Testis (tissue), 3 donors: ENCODE results near the gene UPF3A. TPM values are rescaled to one million over a fixed set of nuclear protein-coding genes. Genes with fewer than 3 reads are reported as not detected.
"Not testable (repeated sequence)": the region's sequence is repeated elsewhere in the genome, so short reads cannot be mapped to it uniquely, and the experiment has no call there.

Experiments
- DNase-seq: peaks from one replicate; pipeline ENCODE4 v3.0.0-alpha.2; 2019
- H3K27ac ChIP-seq, 2 donors: fragments of 200-600 bp; sonication (generic); one replicate each; pipeline ENCODE4 v1.5.1; 2019
- H3K27me3 ChIP-seq: fragments of 200-600 bp; sonication (generic); one replicate; pipeline ENCODE4 v1.5.1; 2019
- H3K36me3 ChIP-seq: fragments of 200-600 bp; sonication (generic); one replicate; pipeline ENCODE4 v1.5.1; 2017; ENCODE audit warnings: low read depth; ENCODE audit errors: missing control alignments
- H3K4me1 ChIP-seq: fragments of 200-600 bp; sonication (generic); one replicate; pipeline ENCODE4 v1.5.1; 2019
- H3K4me3 ChIP-seq, 2 donors: fragments of 200-600 bp; sonication (generic); one replicate each; pipeline ENCODE4 v1.5.1; 2017 to 2019
- H3K9me3 ChIP-seq: fragments of 200-600 bp; sonication (generic); one replicate; pipeline ENCODE4 v1.5.1; 2017
- POLR2A ChIP-seq: fragments of 450-650 bp; IDR thresholded peaks from one replicate; pipeline ENCODE4 v1.6.1; 2017; ENCODE audit warnings: antibody characterized with exemption, mild to moderate bottlenecking, moderate library complexity
- WGBS, 2 donors: methylation state at CpG; one replicate each; pipeline ENCODE4 v1.1.5; 2018; 5-methylcytosine and 5-hydroxymethylcytosine counted together
- intact Hi-C: fragments of 100-400 bp; cut with DNase I; formaldehyde crosslinking; loops from one replicate; pipeline ENCODE4 v1.15.1; 2023; ENCODE audit warnings: low total_unique reads
- polyA plus RNA-seq: library from polyadenylated mRNA; stranded (reverse); fragments of 350-450 nt; fragmentation: Illumina TruSeq; extraction: RNeasy Lipid Tissue Mini Kit (QIAGEN cat#74804); gene quantifications from one replicate; pipeline ENCODE4 v1.2.3, GENCODE V29; 2014; ENCODE audit warnings: low read depth, low replicate concordance; ENCODE audit not compliant: insufficient read depth
- total RNA-seq, 2 donors: library from RNA; depleted of rRNA; stranded (reverse); fragments of >200 nt; gene quantifications; one replicate each; pipeline ENCODE4 v1.2.3, GENCODE V29; 2016
- TF ChIP-seq, protein P1 (sequence below), 3 experiments: fragments of 450-650 bp in 2 of 3; fragments of 200-600 bp in 1 of 3; sonication (generic) in 1 of 3; IDR thresholded peaks; one replicate each; pipeline ENCODE4 v1.5.1; 2016 to 2019; ENCODE audit warnings: antibody characterized with exemption in 3 of 3, mild to moderate bottlenecking in 2 of 3, moderate library complexity in 1 of 3

UPF3A gene
- total and polyA plus RNA-seq, 3 donors from 2014 or later: 88.0 to 112 (median 96.7) TPM

DNA sequence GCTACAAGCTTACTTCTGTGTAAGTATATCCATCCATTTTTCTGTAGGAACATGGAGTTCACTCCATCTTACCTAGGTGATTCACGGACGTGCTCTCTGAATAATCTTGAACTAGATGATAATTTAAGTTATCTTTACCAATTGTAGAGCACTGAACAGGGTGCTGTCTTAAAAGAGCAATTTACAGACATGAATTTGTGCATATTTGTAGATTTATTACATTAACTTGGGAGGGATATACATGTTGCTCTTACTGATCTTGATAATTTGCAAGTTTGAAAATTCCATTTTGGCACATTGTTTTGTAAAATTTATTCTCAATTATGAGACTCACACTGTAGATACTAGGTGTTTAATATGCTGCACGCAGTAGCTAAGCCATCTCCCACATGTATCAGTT lies 37.4 kb upstream of the UPF3A start:
- intact Hi-C loops: no loop called here
- H3K36me3 ChIP-seq: peaks cover 6% of the 10 kb centered on the region
- TF ChIP-seq, protein P1, sequence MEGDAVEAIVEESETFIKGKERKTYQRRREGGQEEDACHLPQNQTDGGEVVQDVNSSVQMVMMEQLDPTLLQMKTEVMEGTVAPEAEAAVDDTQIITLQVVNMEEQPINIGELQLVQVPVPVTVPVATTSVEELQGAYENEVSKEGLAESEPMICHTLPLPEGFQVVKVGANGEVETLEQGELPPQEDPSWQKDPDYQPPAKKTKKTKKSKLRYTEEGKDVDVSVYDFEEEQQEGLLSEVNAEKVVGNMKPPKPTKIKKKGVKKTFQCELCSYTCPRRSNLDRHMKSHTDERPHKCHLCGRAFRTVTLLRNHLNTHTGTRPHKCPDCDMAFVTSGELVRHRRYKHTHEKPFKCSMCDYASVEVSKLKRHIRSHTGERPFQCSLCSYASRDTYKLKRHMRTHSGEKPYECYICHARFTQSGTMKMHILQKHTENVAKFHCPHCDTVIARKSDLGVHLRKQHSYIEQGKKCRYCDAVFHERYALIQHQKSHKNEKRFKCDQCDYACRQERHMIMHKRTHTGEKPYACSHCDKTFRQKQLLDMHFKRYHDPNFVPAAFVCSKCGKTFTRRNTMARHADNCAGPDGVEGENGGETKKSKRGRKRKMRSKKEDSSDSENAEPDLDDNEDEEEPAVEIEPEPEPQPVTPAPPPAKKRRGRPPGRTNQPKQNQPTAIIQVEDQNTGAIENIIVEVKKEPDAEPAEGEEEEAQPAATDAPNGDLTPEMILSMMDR (IDR thresholded peaks at IDR 0.05): no peak
- no peak for TF ChIP-seq POLR2A

DNA sequence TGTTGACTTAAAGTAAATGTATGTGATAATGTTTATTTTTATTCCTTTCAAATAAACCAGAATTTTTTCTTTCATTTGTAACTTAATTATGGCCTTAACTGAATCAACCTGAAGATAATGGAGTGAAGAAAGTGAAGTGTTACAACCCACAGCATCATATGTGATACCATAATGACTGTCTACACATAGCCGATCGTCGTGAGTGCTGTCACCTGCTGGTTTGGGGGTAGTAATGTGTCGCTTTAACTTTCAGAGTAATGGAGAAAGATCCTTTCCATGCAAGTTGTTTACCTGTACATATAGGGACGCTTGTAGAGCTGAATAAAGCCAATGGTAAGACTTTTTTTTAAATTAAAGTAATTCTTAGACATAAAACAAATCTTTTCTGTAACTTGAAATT lies 36.8 kb upstream of the UPF3A start:
- Histone ChIP-seq H3K4me1 (no peaks in the 10 kb centered on the region), H3K27ac (no peak overlapping the region), H3K4me3 (no peak overlapping the region), H3K9me3 (no peaks in the 10 kb centered on the region), H3K27me3 (no peaks in the 10 kb centered on the region), H3K36me3 (peaks cover 6% of the 10 kb centered on the region)
- intact Hi-C loops: no loop called here
- DNase-seq: no peak
- TF ChIP-seq, protein P1 (IDR thresholded peaks at IDR 0.05): no peak
- TF ChIP-seq POLR2A: no peak
- 89 to 95% methylated on average over 5 of the region's 5 CpGs for WGBS, 2 donors

More for the DNA sequence above, 37.4 kb upstream of the UPF3A start:
- no peaks in the 10 kb centered on the region for H3K9me3 ChIP-seq
- H3K27me3 ChIP-seq: no peaks in the 10 kb centered on the region
- H3K4me3 ChIP-seq: no peak overlapping the region
- no peak for DNase-seq
- no peak overlapping the region for H3K27ac ChIP-seq
- no peaks in the 10 kb centered on the region for H3K4me1 ChIP-seq
- 87 to 93% methylated on average over 3 of the region's 3 CpGs for WGBS, 2 donors

DNA sequence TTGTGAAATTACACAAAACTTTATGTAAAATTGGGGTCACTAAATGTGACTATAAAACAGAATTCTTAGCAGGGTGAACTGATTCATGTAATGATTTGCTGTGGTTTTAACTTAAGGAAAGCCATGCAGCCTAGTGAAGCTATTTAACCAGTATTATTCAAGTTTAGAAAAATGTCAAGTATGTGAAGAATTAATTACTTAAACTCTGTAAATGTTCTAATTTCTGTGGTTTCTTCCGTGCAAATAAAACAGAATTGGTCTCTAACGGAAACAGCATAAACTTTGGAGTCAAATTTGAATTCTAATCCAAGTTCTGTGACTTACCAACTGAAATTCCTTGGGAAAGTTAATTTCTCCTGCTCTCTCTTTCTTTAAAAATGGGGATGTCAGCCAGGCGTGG lies 33.4 kb upstream of the UPF3A start:
- no peak overlapping the region for H3K4me3 ChIP-seq
- TF ChIP-seq, protein P1 (IDR thresholded peaks at IDR 0.05): no peak
- no peak for TF ChIP-seq POLR2A
- no peaks in the 10 kb centered on the region for H3K27me3 ChIP-seq
- 90 to 93% methylated on average over 3 of the region's 3 CpGs for WGBS, 2 donors
- no peaks in the 10 kb centered on the region for H3K9me3 ChIP-seq
- intact Hi-C loops: no loop called here
- no peaks in the 10 kb centered on the region for H3K4me1 ChIP-seq
- H3K36me3 ChIP-seq: peaks cover 6% of the 10 kb centered on the region
- no peak overlapping the region for H3K27ac ChIP-seq
- no peak for DNase-seq

DNA sequence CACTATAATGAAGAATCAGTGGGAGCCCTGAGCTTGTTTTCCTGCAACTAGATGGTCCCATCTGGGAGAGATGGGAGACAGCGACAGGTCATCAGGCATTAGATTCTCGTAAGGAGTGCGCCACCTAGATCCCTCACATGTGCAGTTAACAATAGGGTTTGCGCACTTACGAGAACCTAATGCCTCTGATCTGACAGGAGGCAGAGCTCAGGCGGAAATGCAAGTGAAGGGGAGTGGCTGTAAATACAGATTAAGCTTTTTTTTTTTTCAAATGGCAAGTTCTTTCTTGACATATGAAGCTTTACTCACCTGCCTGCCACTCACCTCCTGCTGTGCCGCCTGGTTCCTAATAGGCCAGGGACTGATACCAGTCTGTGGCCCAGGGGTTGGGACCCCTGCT lies 32.3 kb upstream of the UPF3A start:
- 94 to 98% methylated on average over 7 of the region's 7 CpGs for WGBS, 2 donors
- intact Hi-C loops: no loop called here
- Histone ChIP-seq H3K27me3 (no peaks in the 10 kb centered on the region), H3K4me3 (no peak overlapping the region), H3K4me1 (no peaks in the 10 kb centered on the region), H3K36me3 (peaks cover 6% of the 10 kb centered on the region), H3K27ac (no peak overlapping the region), H3K9me3 (no peaks in the 10 kb centered on the region)
- TF ChIP-seq, protein P1 (IDR thresholded peaks at IDR 0.05): no peak
- no peak for TF ChIP-seq POLR2A
- no peak for DNase-seq

DNA sequence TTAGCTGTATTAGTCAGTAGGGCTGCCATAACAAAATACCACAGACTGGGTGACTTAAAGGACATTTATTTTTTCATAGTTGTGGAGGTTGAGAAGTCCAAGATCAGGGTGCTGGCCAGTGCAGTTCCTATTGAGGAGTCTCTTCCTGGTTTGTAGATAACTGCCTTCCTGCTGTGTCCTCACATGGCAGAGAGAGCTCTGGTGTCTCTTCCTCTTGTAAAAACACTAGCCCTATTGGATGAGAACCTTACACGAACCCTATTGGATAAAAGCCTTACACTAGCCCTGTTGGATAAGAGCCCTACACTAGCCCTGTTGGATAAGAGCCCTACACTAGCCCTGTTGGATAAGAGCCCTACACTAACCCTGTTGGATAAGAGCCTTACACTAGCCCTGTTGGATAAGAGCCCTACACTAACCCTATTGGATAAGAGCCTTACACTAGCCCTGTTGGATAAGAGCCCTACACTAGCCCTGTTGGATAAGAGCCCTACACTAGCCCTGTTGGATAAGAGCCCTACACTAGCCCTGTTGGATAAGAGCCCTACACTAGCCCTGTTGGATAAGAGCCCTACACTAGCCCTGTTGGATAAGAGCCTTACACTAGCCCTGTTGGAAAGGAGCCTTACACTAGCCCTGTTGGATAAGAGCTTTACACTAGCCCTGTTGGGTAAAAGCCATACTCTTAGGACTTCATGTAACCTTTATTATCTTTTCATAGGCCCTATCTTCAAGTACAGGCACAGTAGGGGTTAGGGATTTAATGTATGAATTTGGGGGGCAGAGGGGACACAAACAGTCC lies 29.6 kb upstream of the UPF3A start:
- H3K4me3 ChIP-seq, DNase-seq, intact Hi-C loops, H3K36me3 ChIP-seq, H3K9me3 ChIP-seq, H3K27me3 ChIP-seq, H3K4me1 ChIP-seq, H3K27ac ChIP-seq: not testable (repeated sequence)
- WGBS, 2 donors: 90 to 100% methylated on average over 1 of the region's 1 CpG
